Stimulated activated CD8-positive, alpha-beta memory T cell treated with anti-CD3 and anti-CD28 coated beads, Interleukin-12 subunit alpha, Interleukin-12 subunit beta, amount 100 ng/mL, for 4 hours (primary cell): ENCODE measurements around the gene OR10A5.
"Not testable (repeated sequence)": the region's sequence is repeated elsewhere in the genome, so short reads cannot be mapped to it uniquely, and the experiment has no call there.

ENCODE experiments used
- DNase-seq: peaks from one replicate; pipeline ENCODE4 v3.0.0-alpha.2; 2020; ENCODE audit warnings: low read depth

Gene OR10A5, protein sequence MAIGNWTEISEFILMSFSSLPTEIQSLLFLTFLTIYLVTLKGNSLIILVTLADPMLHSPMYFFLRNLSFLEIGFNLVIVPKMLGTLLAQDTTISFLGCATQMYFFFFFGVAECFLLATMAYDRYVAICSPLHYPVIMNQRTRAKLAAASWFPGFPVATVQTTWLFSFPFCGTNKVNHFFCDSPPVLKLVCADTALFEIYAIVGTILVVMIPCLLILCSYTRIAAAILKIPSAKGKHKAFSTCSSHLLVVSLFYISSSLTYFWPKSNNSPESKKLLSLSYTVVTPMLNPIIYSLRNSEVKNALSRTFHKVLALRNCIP

DNA sequence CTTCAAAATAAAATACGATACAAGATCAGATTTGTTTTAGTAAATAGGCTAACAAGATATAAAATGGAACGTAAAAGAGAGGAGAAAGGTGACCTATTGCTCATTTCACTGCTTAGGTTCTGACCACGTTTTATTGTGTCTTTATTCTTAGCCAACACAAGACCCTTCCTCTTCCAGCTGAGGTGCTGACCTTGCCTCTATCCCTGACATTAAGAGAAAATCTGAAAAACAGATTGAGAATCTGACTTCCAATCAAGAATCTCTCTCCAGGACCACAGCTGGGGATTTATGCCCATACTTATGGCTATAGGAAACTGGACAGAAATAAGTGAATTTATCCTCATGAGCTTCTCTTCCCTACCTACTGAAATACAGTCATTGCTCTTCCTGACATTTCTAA, at the start of gene OR10A5:
TSS of gene OR10A5 (plus strand) at position 301 of the 400 bp plus-strand sequence. CDS start at position 301, 0 bp downstream.
- DNase-seq, result no peak

- DNase-seq, result no peak
Measured at GRCh38 chr11:6799402-6799801, 46.1 kb upstream of the OR10A5 start, which contains the start of gene OR6A2. TSS of gene OR6A2 (minus strand) at chr11:6799689. CDS start at chr11:6795708, 3,981 bp downstream.

GRCh38 chr11:6801075-6801474, 44.4 kb upstream of the OR10A5 start:
- not testable (repeated sequence) for DNase-seq

DNA sequence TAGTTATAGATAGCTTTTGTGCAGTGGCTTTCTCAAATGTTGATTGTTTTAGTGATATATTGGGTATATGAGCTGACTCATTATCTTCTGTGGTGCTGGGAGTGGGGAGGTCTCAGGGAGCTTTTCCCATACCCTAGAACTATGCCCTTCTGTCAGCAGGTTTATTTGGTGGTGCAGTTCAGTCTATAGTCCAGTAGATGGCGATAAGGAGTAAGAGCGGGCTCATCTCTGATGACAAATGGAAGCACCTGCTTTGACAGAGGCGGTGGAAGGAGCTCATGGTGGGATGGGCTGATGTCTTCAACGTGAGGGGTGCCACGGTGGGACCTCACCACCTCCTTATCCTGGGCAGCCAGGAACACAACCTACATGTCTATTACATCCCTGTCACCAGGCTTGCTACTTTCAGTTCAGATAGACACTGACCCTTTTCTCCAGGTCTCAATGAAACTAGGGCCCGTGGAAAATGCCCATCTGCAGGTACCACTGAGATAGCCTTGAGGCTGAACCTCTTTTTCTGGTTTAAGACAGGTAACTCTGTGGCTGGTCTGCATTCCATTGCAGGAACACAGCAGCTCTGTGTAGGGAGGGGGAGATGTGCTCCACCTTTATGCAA, 33.0 kb upstream of the OR10A5 start:
- no peak for DNase-seq

DNA sequence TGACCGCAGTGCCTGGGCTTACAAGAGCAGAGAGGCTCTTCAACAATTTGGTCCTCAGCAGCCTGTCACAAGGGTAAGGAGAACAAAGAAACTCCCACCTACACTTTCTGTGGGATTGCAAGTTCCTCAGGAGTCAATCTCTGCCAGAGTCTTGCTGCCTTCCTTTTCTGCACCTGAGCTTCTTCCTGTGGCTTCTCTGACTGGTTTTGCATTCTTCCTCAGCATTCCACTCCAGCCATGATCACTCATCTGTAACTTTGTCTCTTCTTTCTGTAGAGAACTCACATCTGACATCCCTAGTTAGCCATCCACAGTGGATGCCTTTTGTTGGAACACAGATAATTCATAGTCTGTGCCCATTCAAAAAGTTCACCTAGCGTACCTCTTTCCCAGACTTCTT, 31.8 kb upstream of the OR10A5 start:
- DNase-seq, result no peak

DNA sequence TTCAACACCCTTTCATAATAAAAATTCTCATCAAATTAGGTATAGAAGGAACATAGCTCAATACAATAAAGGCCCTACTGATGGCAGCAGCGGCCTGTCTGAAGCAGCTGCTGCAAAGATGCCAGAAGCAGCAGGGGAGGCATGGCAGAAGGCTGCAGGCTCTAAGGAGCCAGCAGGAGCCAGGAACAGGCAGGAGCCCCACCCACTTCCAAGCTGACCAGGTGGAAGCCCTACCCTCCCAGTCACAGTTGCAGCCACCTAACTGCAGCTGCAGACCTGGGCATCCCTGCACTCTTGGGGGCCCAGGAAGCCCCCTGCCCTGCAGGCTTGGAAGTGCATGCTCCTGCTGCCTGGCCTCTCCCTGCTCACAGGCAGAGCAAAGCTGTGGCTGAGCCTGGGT, 27.8 kb upstream of the OR10A5 start:
- DNase-seq, result no peak

- no peak for DNase-seq
Measured at GRCh38 chr11:6818967-6819366, 26.5 kb upstream of the OR10A5 start.

GRCh38 chr11:6824136-6824823, 21.2 kb upstream of the OR10A5 start:
- no peak for DNase-seq

DNA sequence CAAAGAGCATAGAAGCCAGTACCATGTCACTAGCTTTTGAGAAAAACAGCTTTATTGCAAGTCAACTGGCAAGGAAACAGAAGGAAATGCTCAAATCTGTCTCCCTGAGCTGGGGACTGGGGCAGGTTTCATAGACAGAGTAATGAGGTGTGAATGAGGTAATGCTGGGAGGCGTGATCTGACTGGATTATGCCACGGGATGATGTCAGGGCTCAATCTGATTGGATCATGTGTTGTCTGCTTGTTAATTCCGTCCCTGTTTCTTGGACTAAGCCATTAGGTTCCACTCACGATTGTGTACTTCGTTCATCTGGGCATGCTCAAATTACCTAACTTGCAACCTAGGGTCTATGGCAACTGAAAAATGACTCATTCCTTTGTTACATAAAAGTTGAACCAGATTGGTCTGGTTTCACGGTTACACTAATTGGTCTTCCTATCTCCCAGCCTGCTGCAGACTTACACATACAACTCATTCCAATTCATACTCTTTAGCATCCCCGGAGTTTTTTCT, 20.2 kb upstream of the OR10A5 start:
- no peak for DNase-seq

DNA sequence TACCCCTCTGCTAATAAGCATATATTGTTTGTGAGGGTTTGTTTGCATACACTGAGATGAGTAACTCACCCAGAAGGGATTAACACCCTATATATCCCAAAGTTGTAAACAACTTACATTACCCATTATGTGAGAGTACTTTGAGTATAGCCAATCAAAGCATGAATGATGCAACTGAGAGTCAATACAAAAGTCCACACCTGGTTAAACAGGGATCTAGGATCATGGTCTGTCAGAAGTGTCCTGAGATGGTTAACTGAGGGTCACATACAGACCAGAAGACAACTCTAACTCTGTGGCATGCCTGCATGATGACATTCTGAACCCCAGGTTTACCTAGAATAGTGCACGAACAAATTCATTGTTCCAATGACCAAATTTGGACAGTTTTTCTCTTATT, 17.4 kb upstream of the OR10A5 start:
- DNase-seq, result no peak

- DNase-seq, result no peak
Measured at GRCh38 chr11:6833356-6833755, 12.1 kb upstream of the OR10A5 start.

DNA sequence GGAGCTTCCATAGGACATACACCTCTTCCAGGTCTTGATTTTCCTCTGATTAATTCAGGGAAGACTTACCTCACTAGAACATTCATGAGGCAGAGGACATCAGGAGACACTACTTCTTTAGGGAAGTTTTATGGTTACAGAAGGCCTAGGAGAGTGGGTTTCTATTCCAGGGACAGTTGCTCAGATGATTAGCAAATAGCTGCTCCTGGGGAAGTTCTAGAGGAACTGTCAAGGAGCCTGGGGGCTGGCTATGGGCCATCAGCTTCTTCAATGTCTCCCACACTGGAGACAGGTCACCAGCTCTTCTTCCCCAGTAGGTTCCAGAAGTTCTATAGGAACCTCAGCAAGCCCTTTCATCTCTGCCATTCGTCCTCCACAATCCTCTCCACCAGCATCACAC, 11.5 kb upstream of the OR10A5 start:
- DNase-seq, result no peak

DNA sequence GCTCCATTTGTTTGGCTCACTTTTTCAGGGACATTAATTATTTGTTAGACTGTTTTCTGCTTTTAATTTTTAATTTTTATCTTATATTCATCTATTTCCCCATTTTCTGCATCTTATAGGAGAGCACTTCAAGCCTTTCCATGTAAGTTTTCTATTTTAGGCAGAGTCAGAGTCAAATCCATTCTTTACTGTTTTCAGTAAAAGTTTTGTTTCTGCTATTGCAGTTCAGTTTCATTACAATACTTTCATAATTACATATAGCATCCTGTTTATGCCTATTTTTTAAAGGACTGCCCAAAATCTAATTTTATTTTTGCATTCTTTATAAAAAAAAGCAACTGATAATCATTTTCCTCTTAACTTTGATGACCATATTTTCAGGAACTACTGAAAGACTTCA, 3.8 kb upstream of the OR10A5 start:
- no peak for DNase-seq

DNA sequence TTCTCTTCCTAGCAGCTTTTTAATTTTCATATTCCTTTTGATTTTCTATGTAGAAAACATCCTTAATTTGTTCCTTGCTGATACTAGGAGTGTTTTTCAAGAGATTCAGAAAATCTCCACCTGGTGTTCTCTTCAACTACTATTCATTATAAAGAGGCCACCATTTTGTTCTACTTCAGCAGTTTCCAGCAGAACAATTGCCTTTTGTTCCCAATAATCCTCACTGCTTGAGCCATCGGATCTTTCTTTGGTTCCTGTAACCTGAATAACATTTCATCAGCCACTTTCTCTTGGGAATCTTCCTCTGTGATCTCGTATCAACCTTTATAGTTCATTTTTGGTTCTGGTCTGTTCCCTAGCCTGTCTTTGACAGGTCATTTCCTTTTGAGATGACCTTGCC, 1.8 kb upstream of the OR10A5 start:
- DNase-seq, result no peak

DNA sequence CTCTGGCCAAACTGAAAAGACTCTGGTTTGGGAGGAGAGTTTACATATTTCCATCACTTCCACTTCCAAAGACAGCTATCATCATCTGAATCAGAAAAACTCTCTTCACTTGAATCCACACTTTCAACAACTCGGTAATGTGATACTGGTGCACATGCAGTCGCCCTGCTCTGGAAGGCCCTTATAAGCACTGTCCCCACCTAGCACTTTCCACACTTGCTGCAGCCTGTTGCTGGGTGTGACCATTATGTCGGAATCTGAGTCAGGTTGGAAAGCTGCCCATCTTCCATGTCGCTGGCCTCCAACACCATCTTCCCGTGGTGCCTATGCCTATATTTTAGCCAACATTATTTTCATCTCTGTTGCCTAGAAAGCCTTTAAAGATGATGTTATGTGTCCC, 1.1 kb upstream of the OR10A5 start:
- DNase-seq, result no peak

DNA sequence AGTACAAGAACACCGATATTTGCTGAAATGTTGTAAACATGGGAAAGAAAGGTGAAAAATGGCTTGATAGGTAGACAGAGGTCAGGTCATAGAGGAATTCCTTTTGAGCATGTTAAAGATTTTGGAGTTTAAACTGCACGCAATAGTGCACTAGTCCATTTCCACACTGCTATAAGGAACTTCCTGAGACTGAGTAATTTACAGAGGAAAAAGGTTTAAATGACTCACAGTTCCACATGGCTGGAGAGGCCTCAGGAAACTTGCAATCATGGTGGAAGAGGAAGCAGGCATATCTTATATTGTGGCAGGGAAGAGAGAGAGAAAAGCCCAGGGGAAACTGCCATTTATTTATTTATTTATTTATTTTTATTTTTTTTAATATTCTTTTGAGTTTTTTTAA, 5.0 kb downstream of the OR10A5 start:
- DNase-seq, result no peak

DNA sequence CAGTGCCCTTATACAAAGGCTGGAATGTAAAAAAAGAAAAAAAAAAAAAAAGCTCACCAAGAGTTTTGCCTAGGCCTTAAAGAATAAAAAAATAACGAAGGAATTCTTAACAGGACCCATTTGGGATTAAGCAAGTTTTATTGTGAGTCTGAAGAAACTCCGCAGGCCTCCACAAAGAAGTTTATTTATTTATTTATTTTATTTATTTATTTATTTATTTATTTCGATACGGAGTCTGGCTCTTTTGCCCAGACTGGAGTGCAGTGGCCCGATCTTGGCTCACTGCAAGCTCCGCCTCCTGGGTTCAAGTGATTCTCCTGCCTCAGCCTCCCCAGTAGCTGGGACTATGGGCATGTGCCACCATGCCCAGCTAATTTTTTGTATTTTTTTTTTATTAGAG, 9.3 kb downstream of the OR10A5 start:
- DNase-seq, result not testable (repeated sequence)

DNA sequence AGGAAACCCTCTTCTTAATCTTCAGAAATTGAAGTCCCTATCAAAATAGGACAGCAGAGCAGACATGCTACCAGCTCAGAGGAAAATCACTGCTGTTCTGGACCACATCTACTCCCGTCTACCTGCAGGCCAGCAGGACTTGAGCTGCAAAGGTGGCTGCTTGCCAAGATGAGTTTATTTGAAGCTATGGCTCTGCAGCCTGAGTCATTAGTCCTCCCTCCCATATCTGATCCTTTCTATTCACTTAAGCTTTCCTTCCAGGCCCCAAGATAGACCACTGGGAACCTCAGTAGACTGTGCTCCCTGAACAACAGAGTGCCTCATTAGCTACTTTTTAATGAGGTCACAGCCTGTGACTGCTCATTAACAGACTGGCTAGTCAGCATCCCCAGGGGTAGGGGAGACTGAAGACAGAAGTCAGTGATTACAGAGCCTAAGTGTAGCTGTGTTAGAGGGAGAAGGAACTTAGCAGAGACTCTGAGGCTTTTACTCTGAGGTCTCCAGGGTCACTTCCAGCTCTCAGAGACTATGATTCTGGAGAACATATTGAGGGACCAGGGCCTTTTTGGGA, 10.6 kb downstream of the OR10A5 start:
- no peak for DNase-seq

DNA sequence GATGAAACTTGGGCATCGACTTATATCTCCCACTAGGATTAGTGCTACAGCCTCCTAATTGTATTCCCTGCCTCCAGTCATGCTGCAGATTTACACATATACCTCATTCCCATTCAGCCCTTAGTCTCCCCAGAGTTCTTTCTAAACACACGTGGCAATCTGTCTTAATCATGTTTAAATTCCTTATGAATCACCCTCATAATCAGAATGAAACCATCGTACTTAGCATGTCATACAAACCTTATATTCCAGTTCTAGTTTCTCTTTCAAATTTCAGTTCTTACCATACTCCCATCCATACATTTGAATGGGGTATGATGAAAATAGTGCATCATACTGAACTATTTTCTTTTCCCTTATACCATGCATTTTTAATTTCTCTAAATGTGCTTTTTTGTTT, 11.4 kb downstream of the OR10A5 start:
- DNase-seq, result no peak

GRCh38 chr11:6862961-6863360, 17.5 kb downstream of the OR10A5 start, which contains the start of gene OR10A2:
TSS of gene OR10A2 (plus strand) at chr11:6863057. CDS start at chr11:6869755, 6,698 bp downstream.
- no peak for DNase-seq

DNA sequence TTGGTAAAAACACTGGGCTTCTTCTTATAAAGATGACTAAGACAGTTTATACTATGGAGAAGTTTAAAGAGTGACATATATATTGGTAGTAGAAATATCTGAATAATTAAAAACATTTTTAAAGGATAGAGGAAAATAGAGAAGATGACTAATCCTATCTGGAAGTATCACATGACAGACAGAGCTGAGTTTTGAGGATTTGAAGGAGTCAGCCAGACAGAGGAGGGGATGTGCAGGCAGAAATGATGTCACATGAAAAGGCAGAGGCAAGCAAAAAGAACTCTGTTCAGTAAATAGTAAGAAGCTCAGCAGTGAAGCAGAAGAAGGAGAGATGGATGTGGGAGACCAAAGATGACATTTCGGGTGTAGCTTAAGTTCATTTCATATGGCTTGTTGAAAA, 19.0 kb downstream of the OR10A5 start:
- no peak for DNase-seq

DNA sequence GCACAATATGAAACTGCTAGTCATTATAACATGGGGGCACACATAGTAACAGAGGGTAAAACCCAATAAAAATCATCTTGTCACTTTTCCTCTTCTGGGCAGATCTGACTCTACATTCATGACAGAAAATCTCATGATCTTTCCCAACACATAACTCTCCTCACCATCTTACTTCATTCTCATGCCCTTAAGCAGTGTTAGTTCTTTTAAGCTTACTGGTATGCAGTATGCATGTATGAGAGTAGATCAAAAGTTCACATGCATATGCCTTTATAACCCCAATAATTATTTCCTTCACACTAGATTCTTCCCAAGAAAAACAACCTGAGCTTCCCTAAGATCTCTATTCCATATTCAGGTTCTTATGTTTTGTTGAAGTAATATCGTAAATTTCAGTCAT, 25.8 kb downstream of the OR10A5 start:
- no peak for DNase-seq

DNA sequence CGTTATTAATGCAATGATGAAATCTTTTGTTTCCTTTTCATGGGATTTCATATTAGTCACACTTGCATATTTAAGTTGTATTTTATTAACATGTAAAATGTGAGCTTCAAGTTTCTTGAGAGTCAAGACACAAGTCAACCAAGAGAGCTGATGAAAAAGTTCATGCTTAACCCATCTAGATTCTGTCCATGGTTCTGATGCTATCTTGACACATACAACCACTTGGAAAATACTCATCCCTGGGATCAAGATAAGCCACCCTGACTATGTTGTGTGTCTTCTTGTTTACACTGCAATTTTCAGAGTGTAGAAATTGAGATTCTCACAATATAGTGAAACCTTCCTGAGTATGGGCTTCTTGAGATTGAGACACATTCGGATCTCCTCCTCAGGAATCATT, 30.3 kb downstream of the OR10A5 start:
- no peak for DNase-seq
